HepG2 (cell line): Measurements from ENCODE around the gene CCDC197. TPM values are rescaled to one million over a fixed set of nuclear protein-coding genes. Genes with fewer than 3 reads are reported as not detected.
A peak's percentile ranks its signal among the peaks of the same experiment; 100 is the strongest.

Source experiments
- FOXO4 ChIP-seq: sonication (generic); formaldehyde crosslinking; conservative IDR thresholded peaks from 2 replicates; pipeline ENCODE4 v1.8.1; 2023; ENCODE audit warnings: missing genetic modification reagents
- HDAC2 ChIP-seq: sonication (generic); formaldehyde crosslinking; IDR thresholded peaks from 2 replicates; pipeline ENCODE4 v1.4.0; 2020; ENCODE audit warnings: missing genetic modification reagents
- JUND ChIP-seq: sonication (generic); formaldehyde crosslinking; IDR thresholded peaks from 2 replicates; pipeline ENCODE4 v1.8.0; 2022; ENCODE audit warnings: mild to moderate bottlenecking, missing genetic modification reagents
- KLF13 ChIP-seq: sonication (generic); formaldehyde crosslinking; IDR thresholded peaks from 2 replicates; pipeline ENCODE4 v1.4.0; 2020; ENCODE audit warnings: mild to moderate bottlenecking, missing genetic modification reagents
- KMT2B ChIP-seq: IDR thresholded peaks from 2 replicates; pipeline ENCODE4 v1.6.1; 2016; ENCODE audit warnings: missing genetic modification reagents, missing compliant biosample characterization
- RARA ChIP-seq: IDR thresholded peaks from 2 replicates; pipeline ENCODE4 v1.6.1; 2016; ENCODE audit warnings: missing genetic modification reagents, missing compliant biosample characterization
- TAF1 ChIP-seq: sonication (generic); formaldehyde crosslinking; IDR thresholded peaks from 2 replicates; pipeline ENCODE4 v1.4.0; 2020; ENCODE audit warnings: missing genetic modification reagents
- USF2 ChIP-seq, 2 experiments: sonication (generic) in 1 of 2; formaldehyde crosslinking in 1 of 2; IDR thresholded peaks; 2 replicates each; pipeline versions ENCODE4 v1.5.1 to v1.6.1; 2011 to 2020; ENCODE audit warnings: borderline replicate concordance in 1 of 2, low read depth in 1 of 2, low read length in 1 of 2, mild to moderate bottlenecking in 1 of 2, missing genetic modification reagents in 1 of 2, moderate library complexity in 1 of 2
- WIZ ChIP-seq: sonication (generic); formaldehyde crosslinking; IDR thresholded peaks from 2 replicates; pipeline ENCODE4 v1.5.1; 2020; ENCODE audit warnings: mild to moderate bottlenecking, missing genetic modification reagents
- ZBTB1 ChIP-seq: sonication (generic); formaldehyde crosslinking; IDR thresholded peaks from 2 replicates; pipeline ENCODE4 v1.4.0; 2020; ENCODE audit warnings: missing genetic modification reagents, borderline replicate concordance
- ZBTB3 ChIP-seq: sonication (generic); formaldehyde crosslinking; IDR thresholded peaks from 2 replicates; pipeline ENCODE4 v1.4.0; 2020; ENCODE audit warnings: low read depth, mild to moderate bottlenecking, moderate library complexity, missing genetic modification reagents, borderline replicate concordance
- ZBTB7A ChIP-seq: sonication (generic); formaldehyde crosslinking; IDR thresholded peaks from 2 replicates; pipeline ENCODE4 v1.8.0; 2022; ENCODE audit warnings: mild to moderate bottlenecking, missing genetic modification reagents
- ZBTB7B ChIP-seq: sonication (generic); formaldehyde crosslinking; IDR thresholded peaks from 2 replicates; pipeline ENCODE4 v1.4.0; 2020; ENCODE audit warnings: missing genetic modification reagents
- ZNF775 ChIP-seq: sonication (generic); formaldehyde crosslinking; IDR thresholded peaks from 2 replicates; pipeline ENCODE4 v1.4.0; 2020; ENCODE audit warnings: missing genetic modification reagents, mild to moderate bottlenecking, moderate library complexity, borderline replicate concordance
- polyA plus RNA-seq, 8 experiments: library from polyadenylated mRNA; depleted of rRNA in 3 of 8; stranded (reverse) in 7 of 8; unstranded in 1 of 8; fragments of >200 nt; fragmentation: Illumina TruSeq in 4 of 8; extraction: Trizol in 4 of 8; gene quantifications; 2 replicates each; pipeline versions ENCODE4 v1.2.1 to v1.2.3, GENCODE V29; 2011 to 2016; ENCODE audit warnings: low read depth in 4 of 8, missing spikeins in 1 of 8, mixed read lengths in 1 of 8; ENCODE audit not compliant: insufficient read depth in 1 of 8
- total RNA-seq, 5 experiments: library from RNA; depleted of rRNA; stranded (reverse); fragments of >200 nt; fragmentation: Illumina TruSeq; extraction: Trizol; gene quantifications; 2 replicates each; pipeline ENCODE4 v1.2.3, GENCODE V29; 2016; ENCODE audit warnings: low read depth in 1 of 5
- TF ChIP-seq, protein P1 (sequence below): sonication (generic); formaldehyde crosslinking; IDR thresholded peaks from 2 replicates; pipeline ENCODE4 v1.5.0; 2020; ENCODE audit warnings: mild to moderate bottlenecking, missing genetic modification reagents, borderline replicate concordance
- TF ChIP-seq, protein P2 (sequence below): sonication (generic); formaldehyde crosslinking; IDR thresholded peaks from 2 replicates; pipeline ENCODE4 v1.5.1; 2020; ENCODE audit warnings: mild to moderate bottlenecking, missing genetic modification reagents
- TF ChIP-seq, protein P3 (sequence below): sonication (generic); formaldehyde crosslinking; IDR thresholded peaks from 2 replicates; pipeline ENCODE4 v1.4.0; 2020; ENCODE audit warnings: missing genetic modification reagents

CCDC197 gene
- total and polyA plus RNA-seq, 2 of the 13 experiments (the other 11 are each of a cell fraction or from before 2014, with no cell fraction given): 0.11 to 0.13 TPM

GRCh38 chr14:94026173-94026888, 29.2 kb downstream of the CCDC197 start, which contains the start of gene OTUB2 (continued):
- TF ChIP-seq USF2 (IDR thresholded peaks at IDR 0.05; ENCODE audit: low read depth, low read length): peak; percentile 22; the same call in 1 of the 2 replicates
- no peak for TF ChIP-seq USF2 (CRISPR knock-in tag; IDR thresholded peaks at IDR 0.05; ENCODE audit: borderline replicate concordance)
- peak; percentile 61; the same call in 1 of the 2 replicates for TF ChIP-seq KMT2B (CRISPR knock-in tag)
- TF ChIP-seq ZNF775 (CRISPR knock-in tag): no peak
- peak; percentile 44; the same call in 1 of the 2 replicates for TF ChIP-seq HDAC2 (CRISPR knock-in tag)
- TF ChIP-seq WIZ: no peak
- TF ChIP-seq, protein P1, sequence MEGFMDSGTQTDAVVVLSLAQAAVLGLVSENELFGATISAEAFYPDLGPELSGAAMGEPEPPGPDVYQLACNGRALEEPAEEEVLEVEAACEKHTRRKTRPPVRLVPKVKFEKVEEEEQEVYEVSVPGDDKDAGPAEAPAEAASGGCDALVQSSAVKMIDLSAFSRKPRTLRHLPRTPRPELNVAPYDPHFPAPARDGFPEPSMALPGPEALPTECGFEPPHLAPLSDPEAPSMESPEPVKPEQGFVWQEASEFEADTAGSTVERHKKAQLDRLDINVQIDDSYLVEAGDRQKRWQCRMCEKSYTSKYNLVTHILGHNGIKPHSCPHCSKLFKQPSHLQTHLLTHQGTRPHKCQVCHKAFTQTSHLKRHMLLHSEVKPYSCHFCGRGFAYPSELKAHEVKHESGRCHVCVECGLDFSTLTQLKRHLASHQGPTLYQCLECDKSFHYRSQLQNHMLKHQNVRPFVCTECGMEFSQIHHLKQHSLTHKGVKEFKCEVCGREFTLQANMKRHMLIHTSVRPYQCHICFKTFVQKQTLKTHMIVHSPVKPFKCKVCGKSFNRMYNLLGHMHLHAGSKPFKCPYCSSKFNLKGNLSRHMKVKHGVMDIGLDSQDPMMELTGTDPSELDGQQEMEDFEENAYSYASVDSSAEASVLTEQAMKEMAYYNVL (CRISPR knock-in tag): 0 out of 2 replicates have a peak, but pooled peaks have one; percentile 58
- TF ChIP-seq ZBTB3 (CRISPR knock-in tag): no peak
- TF ChIP-seq, protein P2, sequence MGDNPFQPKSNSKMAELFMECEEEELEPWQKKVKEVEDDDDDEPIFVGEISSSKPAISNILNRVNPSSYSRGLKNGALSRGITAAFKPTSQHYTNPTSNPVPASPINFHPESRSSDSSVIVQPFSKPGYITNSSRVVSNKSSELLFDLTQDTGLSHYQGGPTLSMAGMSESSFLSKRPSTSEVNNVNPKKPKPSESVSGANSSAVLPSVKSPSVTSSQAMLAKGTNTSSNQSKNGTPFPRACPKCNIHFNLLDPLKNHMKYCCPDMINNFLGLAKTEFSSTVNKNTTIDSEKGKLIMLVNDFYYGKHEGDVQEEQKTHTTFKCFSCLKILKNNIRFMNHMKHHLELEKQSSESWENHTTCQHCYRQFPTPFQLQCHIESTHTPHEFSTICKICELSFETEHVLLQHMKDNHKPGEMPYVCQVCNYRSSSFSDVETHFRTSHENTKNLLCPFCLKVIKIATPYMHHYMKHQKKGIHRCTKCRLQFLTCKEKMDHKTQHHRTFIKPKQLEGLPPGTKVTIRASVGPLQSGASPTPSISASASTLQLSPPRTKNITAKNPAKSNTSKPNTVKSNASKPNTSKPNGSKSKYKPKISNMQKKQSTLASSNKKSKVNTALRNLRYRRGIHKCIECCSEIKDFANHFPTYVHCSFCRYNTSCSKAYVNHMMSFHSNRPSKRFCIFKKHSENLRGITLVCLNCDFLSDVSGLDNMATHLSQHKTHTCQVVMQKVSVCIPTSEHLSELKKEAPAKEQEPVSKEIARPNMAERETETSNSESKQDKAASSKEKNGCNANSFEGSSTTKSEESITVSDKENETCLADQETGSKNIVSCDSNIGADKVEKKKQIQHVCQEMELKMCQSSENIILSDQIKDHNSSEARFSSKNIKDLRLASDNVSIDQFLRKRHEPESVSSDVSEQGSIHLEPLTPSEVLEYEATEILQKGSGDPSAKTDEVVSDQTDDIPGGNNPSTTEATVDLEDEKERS (CRISPR knock-in tag): peak; percentile 62; the same call in 1 of the 2 replicates
- peak; percentile 72; the same call in 1 of the 2 replicates for TF ChIP-seq ZBTB7A (CRISPR knock-in tag)
- 0 out of 2 replicates have a peak, but pooled peaks have one; percentile 43 for TF ChIP-seq ZBTB1 (CRISPR knock-in tag)
- TF ChIP-seq, protein P3, sequence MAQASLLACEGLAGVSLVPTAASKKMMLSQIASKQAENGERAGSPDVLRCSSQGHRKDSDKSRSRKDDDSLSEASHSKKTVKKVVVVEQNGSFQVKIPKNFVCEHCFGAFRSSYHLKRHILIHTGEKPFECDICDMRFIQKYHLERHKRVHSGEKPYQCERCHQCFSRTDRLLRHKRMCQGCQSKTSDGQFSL (CRISPR knock-in tag): peak; percentile 84; the same call in 1 of the 2 replicates
- TF ChIP-seq FOXO4 (CRISPR knock-in tag): no peak
- TF ChIP-seq RARA: peak; percentile 26; the same call in 1 of the 2 replicates
- TF ChIP-seq ZBTB7B (CRISPR knock-in tag): peak; percentile 90
- TF ChIP-seq KLF13 (CRISPR knock-in tag): 0 out of 2 replicates have a peak, but pooled peaks have one; percentile 24
- peak; percentile 47; the same call in 1 of the 2 replicates for TF ChIP-seq TAF1 (CRISPR knock-in tag)
- TF ChIP-seq JUND: no peak
